Tibial artery (tissue), 4 donors: ENCODE measurements around the gene VCL.

Experiments used
- DNase-seq, 2 donors: peaks; one replicate each; pipeline ENCODE4 v3.0.0-alpha.2; 2019
- H3K27ac ChIP-seq, 2 donors: fragments of 200-600 bp; sonication (generic) in 1 of 2; 1 replicate in 1 of 2; 2 replicates in 1 of 2; pipeline ENCODE4 v1.5.1; 2018 to 2019; ENCODE audit warnings: mild to moderate bottlenecking in 1 of 2
- H3K27me3 ChIP-seq, 2 donors: fragments of 200-600 bp; sonication (generic) in 1 of 2; one replicate each; pipeline versions ENCODE4 v1.5.1 to v1.6.0; 2016 to 2019
- H3K36me3 ChIP-seq, 3 donors: fragments of 200-600 bp; sonication (generic) in 2 of 3; one replicate each; pipeline ENCODE4 v1.5.1; 2016 to 2019; ENCODE audit warnings: mild to moderate bottlenecking in 2 of 3
- H3K4me1 ChIP-seq, 4 donors: fragments of 200-600 bp; sonication (generic) in 2 of 4; 1 replicate in 3 of 4; 2 replicates in 1 of 4; pipeline ENCODE4 v1.5.1; 2016 to 2019
- H3K4me3 ChIP-seq, 2 donors: fragments of 200-600 bp; sonication (generic) in 1 of 2; 1 replicate in 1 of 2; 2 replicates in 1 of 2; pipeline ENCODE4 v1.5.1; 2018 to 2019; ENCODE audit warnings: mild to moderate bottlenecking in 2 of 2
- H3K9me3 ChIP-seq, 3 donors: fragments of 200-600 bp; sonication (generic) in 1 of 3; one replicate each; pipeline ENCODE4 v1.5.1; 2016 to 2019
- CTCF ChIP-seq, 2 experiments: fragments of 200-600 bp in 1 of 2; fragments of 450-650 bp in 1 of 2; IDR thresholded peaks; one replicate each; pipeline ENCODE4 v1.5.1; 2017 to 2019; ENCODE audit warnings: antibody characterized with exemption in 2 of 2, mild to moderate bottlenecking in 1 of 2, moderate library complexity in 1 of 2
- intact Hi-C: fragments of 100-400 bp; cut with DNase I; formaldehyde crosslinking; loops from one replicate; pipeline ENCODE4 v1.15.0; 2023; ENCODE audit warnings: low total_unique reads

The VCL gene

GRCh38 chr10:74164716-74165529, 167.0 kb downstream of the VCL start:
- intact Hi-C loops: loop anchor here (10.0 kb wide), 1 partner anchor 70 kb away; no protein-coding TSS in a partner anchor
- Histone ChIP-seq H3K4me3 (no peak overlapping the region), H3K9me3 (no peaks in the 10 kb centered on the region), H3K27ac (no peak overlapping the region), H3K27me3 (no peaks in the 10 kb centered on the region), H3K36me3 (peaks cover 0 to 3% (median 0%) of the 10 kb centered on the region in 3 donors), H3K4me1 (peaks cover 0 to 9% (median 0%) of the 10 kb centered on the region in 4 donors)
- no peak for TF ChIP-seq CTCF (IDR thresholded peaks at IDR 0.05)
- no peak for DNase-seq

GRCh38 chr10:74165530-74165901, 167.6 kb downstream of the VCL start:
- Histone ChIP-seq H3K4me1 (peaks cover 0 to 9% (median 0%) of the 10 kb centered on the region in 4 donors), H3K9me3 (no peaks in the 10 kb centered on the region), H3K27me3 (no peaks in the 10 kb centered on the region), H3K27ac (no peak overlapping the region), H3K4me3 (no peak overlapping the region), H3K36me3 (peaks cover 0 to 3% (median 0%) of the 10 kb centered on the region in 3 donors)
- TF ChIP-seq CTCF (IDR thresholded peaks at IDR 0.05): no peak
- intact Hi-C loops: loop anchor here (10.0 kb wide), 1 partner anchor 69 kb away; no protein-coding TSS in a partner anchor
- DNase-seq: no peak

DNA sequence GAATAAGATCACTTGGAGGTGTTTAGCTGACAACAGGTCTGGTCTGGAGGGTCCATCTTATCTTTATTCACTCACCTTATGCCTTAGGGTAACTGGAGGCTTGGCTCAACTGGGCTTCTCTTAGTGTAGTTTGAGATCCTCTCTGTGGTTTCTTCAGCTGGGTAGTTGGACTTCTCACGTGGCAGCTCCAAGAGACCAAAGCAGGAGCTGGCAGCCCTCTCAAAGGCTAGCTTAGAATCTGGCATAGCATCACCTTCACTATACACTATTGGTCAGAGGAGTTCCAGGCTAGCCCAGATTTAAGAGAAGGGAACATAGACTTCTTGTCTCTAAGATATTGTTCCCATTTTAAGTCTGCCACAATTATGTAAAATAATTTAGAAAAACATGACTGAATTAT, 169.5 kb downstream of the VCL start:
- no peak for DNase-seq
- intact Hi-C loops: loop anchor here (10.0 kb wide), 1 partner anchor 67 kb away; no protein-coding TSS in a partner anchor
- Histone ChIP-seq H3K27ac (no peak overlapping the region), H3K27me3 (no peaks in the 10 kb centered on the region), H3K36me3 (no peaks in the 10 kb centered on the region), H3K4me1 (peaks cover 0 to 9% (median 0%) of the 10 kb centered on the region in 4 donors), H3K9me3 (no peaks in the 10 kb centered on the region), H3K4me3 (no peak overlapping the region)
- no peak for TF ChIP-seq CTCF (IDR thresholded peaks at IDR 0.05)
